DND-41 (cell line): ENCODE results near the gene EIF5.

ENCODE experiments used
- ATAC-seq: fragments of 200-7000 bp; cut with Tn5 transposase; 3 replicates; pipeline ENCODE4 v1.9.1; 2021; ENCODE audit warnings: low read depth; ENCODE audit not compliant: insufficient read depth
- DNase-seq: peaks from one replicate; pipeline ENCODE4 v3.0.0-alpha.2; 2020
- H2AFZ ChIP-seq: 2 replicates; pipeline ENCODE4 v1.6.0; 2012; ENCODE audit warnings: low read depth, low read length
- H3K27ac ChIP-seq: 2 replicates; pipeline ENCODE4 v1.5.1; 2012; ENCODE audit warnings: low read length, inconsistent platforms
- H3K27me3 ChIP-seq: fragments of 200-600 bp; sonication (generic); 2 replicates; pipeline ENCODE4 v1.6.0; 2012; ENCODE audit warnings: low read length, mild to moderate bottlenecking, inconsistent platforms; ENCODE audit not compliant: insufficient read depth, poor library complexity
- H3K36me3 ChIP-seq: 2 replicates; pipeline ENCODE4 v1.5.1; 2012; ENCODE audit warnings: low read length, inconsistent platforms; ENCODE audit not compliant: insufficient read depth
- H3K4me1 ChIP-seq: 2 replicates; pipeline ENCODE4 v1.5.1; 2012; ENCODE audit warnings: mild to moderate bottlenecking, low read length; ENCODE audit not compliant: insufficient read depth
- H3K4me2 ChIP-seq: 2 replicates; pipeline ENCODE4 v1.6.0; 2012; ENCODE audit warnings: mild to moderate bottlenecking, moderate library complexity, low read length, inconsistent platforms; ENCODE audit not compliant: insufficient read depth
- H3K4me3 ChIP-seq, 2 experiments: fragments of 200-600 bp in 1 of 2; shearing (Covaris generic) in 1 of 2; 2 replicates each; pipeline ENCODE4 v1.5.1; 2012 to 2016; ENCODE audit warnings: inconsistent platforms in 2 of 2, low read length in 2 of 2, mild to moderate bottlenecking in 2 of 2, low read depth in 1 of 2, moderate library complexity in 1 of 2
- H3K79me2 ChIP-seq: 2 replicates; pipeline ENCODE4 v1.6.0; 2012; ENCODE audit warnings: low read length, inconsistent platforms; ENCODE audit not compliant: insufficient read depth
- H3K9ac ChIP-seq: 2 replicates; pipeline ENCODE4 v1.6.0; 2012; ENCODE audit warnings: low read depth, mild to moderate bottlenecking, inconsistent platforms, low read length, moderate library complexity
- H3K9me3 ChIP-seq: 2 replicates; pipeline ENCODE4 v1.5.1; 2012; ENCODE audit warnings: low read length, moderate library complexity, mild to moderate bottlenecking, inconsistent platforms; ENCODE audit not compliant: insufficient read depth, severe bottlenecking
- H4K20me1 ChIP-seq: 2 replicates; pipeline ENCODE4 v1.6.0; 2012; ENCODE audit warnings: low read length; ENCODE audit not compliant: insufficient read depth
- CTCF ChIP-seq: IDR thresholded peaks from 2 replicates; pipeline ENCODE4 v1.5.1; 2012; ENCODE audit warnings: borderline replicate concordance, low read length, moderate library complexity, mild to moderate bottlenecking; ENCODE audit not compliant: poor library complexity, severe bottlenecking; ENCODE audit errors: extremely low read depth
- EZH2 ChIP-seq: IDR thresholded peaks from 3 replicates; pipeline ENCODE4 v1.6.1; 2012; ENCODE audit warnings: borderline replicate concordance, low read depth, mild to moderate bottlenecking, moderate library complexity, low read length, inconsistent platforms; ENCODE audit not compliant: severe bottlenecking

EIF5 gene

GRCh38 chr14:103341250-103342129 lies 7.5 kb downstream of the EIF5 start:
- H3K9ac ChIP-seq, result no peak overlapping the region
- ATAC-seq (no peak), DNase-seq (no peak)
- no peak overlapping the region for H3K4me2 ChIP-seq
- H3K4me1 ChIP-seq, result peaks cover 14% of the 10 kb centered on the region
- TF ChIP-seq EZH2 (no peak), CTCF (no peak)
- H4K20me1 ChIP-seq, result peaks cover 66% of the 10 kb centered on the region
- H3K9me3 ChIP-seq, result no peaks in the 10 kb centered on the region
- H3K79me2 ChIP-seq, result peaks cover 28% of the 10 kb centered on the region
- no peaks in the 10 kb centered on the region for H3K27me3 ChIP-seq
- H3K36me3 ChIP-seq, result peaks cover 79% of the 10 kb centered on the region
- no peak overlapping the region for H3K27ac ChIP-seq
- no peak overlapping the region for H2AFZ ChIP-seq
- H3K4me3 ChIP-seq, result no peak overlapping the region

DNA sequence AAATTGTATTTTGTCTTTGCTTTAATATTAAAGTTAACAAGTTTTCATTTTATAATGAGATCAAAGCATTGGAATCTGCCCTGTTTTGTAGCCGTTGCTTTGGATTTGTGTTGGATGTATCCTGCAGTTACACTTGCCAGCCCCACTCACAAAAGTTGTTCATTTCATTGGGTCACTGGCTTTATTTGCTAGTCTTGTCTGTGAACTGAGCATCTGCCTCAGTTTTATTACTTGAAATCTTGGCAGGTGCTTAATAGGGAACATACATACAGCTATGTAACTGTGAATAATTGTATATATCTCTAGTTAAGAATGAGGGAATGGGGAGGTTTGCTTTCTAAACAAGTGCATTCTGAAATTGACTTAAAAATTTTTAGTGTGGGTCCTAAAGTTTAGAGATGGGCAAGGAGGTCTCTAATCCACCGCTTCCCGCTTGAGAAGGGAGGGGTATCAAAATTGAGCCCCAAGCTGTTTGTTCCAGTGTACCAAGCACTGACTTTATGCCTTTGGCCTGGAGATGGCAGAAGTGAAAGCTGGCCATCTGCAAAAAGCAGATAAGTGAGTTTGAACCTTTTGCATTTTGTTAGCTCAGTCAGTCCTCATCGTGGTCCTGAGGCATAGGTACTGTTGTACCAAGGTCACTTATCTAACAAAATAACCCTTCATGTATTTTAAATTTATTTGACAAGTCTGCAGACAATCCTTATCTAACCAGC lies 9.3 kb downstream of the EIF5 start:
- Histone ChIP-seq H3K9me3 (no peaks in the 10 kb centered on the region), H3K27ac (no peak overlapping the region), H2AFZ (no peak overlapping the region), H3K27me3 (no peaks in the 10 kb centered on the region), H3K4me2 (no peak overlapping the region), H3K4me3 (no peak overlapping the region), H3K36me3 (peaks cover 61% of the 10 kb centered on the region), H3K9ac (no peak overlapping the region), H3K79me2 (peaks cover 10% of the 10 kb centered on the region; the same call in 1 of the 2 replicates), H4K20me1 (peaks cover 48% of the 10 kb centered on the region), H3K4me1 (peaks cover 4% of the 10 kb centered on the region; the same call in 1 of the 2 replicates)
- DNase-seq (no peak), ATAC-seq (no peak)
- TF ChIP-seq CTCF (no peak), EZH2 (no peak)

DNA sequence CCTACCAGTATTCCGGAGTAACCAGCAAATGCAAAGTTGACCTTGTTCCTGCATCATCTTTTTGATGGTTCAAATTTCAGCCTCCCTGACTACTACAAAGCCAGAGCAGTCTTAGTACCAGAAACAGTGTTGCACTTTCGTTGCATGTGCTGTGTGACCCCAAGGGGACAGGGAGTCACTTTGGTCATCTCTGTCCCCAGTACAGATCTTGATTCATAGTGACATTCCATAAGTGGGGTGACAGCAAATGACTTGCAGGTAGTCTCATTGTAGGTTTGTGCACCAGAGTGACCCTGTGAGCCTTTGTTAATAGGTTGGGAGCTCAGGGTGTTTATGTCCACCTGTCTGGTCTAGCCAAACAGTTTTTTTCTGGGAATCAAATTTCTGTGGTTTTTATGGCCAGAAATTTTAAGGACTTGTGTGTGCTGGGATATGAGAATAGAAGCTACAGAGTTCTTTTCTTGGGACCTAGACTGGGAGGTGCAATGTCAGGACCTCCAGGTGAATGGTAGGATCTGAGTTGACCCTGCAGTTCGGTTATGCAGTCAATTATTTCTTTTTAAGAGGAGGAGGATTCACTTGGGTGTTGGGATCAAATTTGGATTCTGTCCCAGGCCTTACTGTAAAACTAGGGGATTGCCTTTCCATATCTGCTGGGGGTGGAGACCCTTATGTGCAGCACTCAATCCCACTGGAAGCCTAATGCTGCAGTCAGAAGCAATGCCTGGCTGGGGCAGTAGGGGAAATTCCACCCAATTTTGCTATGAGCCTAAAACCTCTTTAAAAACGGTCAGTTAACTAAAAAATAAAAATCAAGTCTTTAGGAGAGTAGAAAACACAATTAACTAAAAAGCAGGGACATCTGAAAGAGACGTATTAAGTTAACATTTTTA lies 10.1 kb downstream of the EIF5 start:
- Histone ChIP-seq H3K27me3 (no peaks in the 10 kb centered on the region), H3K79me2 (peaks cover 2% of the 10 kb centered on the region; the same call in 1 of the 2 replicates), H3K4me2 (no peak overlapping the region), H3K4me3 (no peak overlapping the region), H3K4me1 (no peaks in the 10 kb centered on the region), H2AFZ (no peak overlapping the region), H3K36me3 (peaks cover 53% of the 10 kb centered on the region), H3K9me3 (no peaks in the 10 kb centered on the region), H3K9ac (no peak overlapping the region), H3K27ac (no peak overlapping the region), H4K20me1 (peaks cover 40% of the 10 kb centered on the region)
- ATAC-seq (no peak), DNase-seq (no peak)
- TF ChIP-seq EZH2 (no peak), CTCF (no peak)
